Mucosa of descending colon (tissue), 3 donors: ENCODE measurements around the gene CERS6. TPM values are rescaled to one million over a fixed set of nuclear protein-coding genes. Genes with fewer than 3 reads are reported as not detected.

Experiments used
- ATAC-seq: fragments of 200-7000 bp; cut with Tn5 transposase; one replicate; pipeline ENCODE4 v1.9.1; 2020; ENCODE audit warnings: mild to moderate bottlenecking, moderate library complexity
- DNase-seq, 3 donors: peaks; one replicate each; pipeline ENCODE4 v3.0.0-alpha.2; 2020
- H3K36me3 ChIP-seq: fragments of 200-600 bp; one replicate; pipeline ENCODE4 v1.8.0; 2021; ENCODE audit warnings: low read depth, mild to moderate bottlenecking
- H3K4me1 ChIP-seq: fragments of 200-600 bp; one replicate; pipeline ENCODE4 v1.8.0; 2021; ENCODE audit warnings: low read depth, mild to moderate bottlenecking
- H3K4me3 ChIP-seq: fragments of 200-600 bp; one replicate; pipeline ENCODE4 v1.8.0; 2021; ENCODE audit warnings: mild to moderate bottlenecking
- H3K9me3 ChIP-seq: fragments of 200-600 bp; one replicate; pipeline ENCODE4 v1.8.0; 2021; ENCODE audit warnings: mild to moderate bottlenecking
- intact Hi-C, 2 donors: fragments of 100-400 bp; cut with DNase I in 1 of 2; cut with micrococcal nuclease in 1 of 2; formaldehyde crosslinking; loops; one replicate each; pipeline versions ENCODE4 v1.11.0 to v1.11.1; 2022; cut with DNase I, micrococcal nuclease
- total RNA-seq, 3 donors: library from RNA; stranded (reverse); fragmentation: NEBNext Ultra II Directional in 2 of 3; extraction: Animal tissue kit (Norgen Biotek cat#: 25700) in 2 of 3; gene quantifications; one replicate each; pipeline versions ENCODE4 v1.2.1 to v1.2.4, GENCODE V29; 2021 to 2023
- TF ChIP-seq, protein P1 (sequence below): fragments of 200-600 bp; IDR thresholded peaks from one replicate; pipeline ENCODE4 v1.8.0; 2022; ENCODE audit warnings: antibody characterized with exemption, mild to moderate bottlenecking
- donor health status: DM: no; HTN: no; CAD: no; lungs with moderate emphysema.
- donor health status: DM: no; HTN: no; CAD: no.
- donor health status: DM: no; HTN: yes; CAD: no.

Gene CERS6
- total RNA-seq, 3 donors from 2014 or later = 27.4 to 67.2 (median 65.0) TPM

DNA sequence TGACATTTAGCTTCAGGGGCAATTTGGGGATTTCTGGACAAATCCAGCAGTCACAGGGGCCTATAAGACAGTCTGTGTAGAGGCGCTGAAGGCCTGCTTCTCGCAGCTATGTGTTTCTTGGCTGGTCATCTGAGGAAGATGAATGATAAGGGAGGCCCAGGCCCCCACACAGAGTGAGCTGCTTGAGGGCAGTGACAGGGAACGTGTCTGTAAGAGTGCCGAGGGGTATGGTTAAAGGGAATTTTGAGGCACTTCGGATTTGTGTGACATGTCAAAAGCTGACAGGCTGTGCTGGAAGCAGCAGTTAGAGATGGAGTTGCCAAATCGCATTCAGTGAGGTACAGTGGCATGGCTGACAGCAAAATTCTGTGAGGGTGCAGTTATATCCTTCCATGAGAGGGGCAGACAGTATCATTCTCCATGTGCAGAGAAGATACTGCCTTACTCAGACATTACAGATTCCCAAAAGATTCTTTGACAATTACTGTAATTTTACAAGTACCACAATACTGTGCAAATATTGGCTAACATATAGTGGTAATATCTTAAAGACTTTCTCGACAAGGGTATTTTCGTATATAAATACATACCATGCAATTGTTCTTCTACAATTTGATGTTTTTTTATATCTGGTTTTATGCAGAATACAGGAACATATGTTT, 74.0 kb downstream of the CERS6 start:
- intact Hi-C loops = no loop called here
- Histone ChIP-seq H3K4me1 (peaks cover 5% of the 10 kb centered on the region), H3K36me3 (no peaks in the 10 kb centered on the region), H3K9me3 (no peaks in the 10 kb centered on the region), H3K4me3 (no peak overlapping the region)
- ATAC-seq = no peak
- DNase-seq = no peak
- TF ChIP-seq, protein P1, sequence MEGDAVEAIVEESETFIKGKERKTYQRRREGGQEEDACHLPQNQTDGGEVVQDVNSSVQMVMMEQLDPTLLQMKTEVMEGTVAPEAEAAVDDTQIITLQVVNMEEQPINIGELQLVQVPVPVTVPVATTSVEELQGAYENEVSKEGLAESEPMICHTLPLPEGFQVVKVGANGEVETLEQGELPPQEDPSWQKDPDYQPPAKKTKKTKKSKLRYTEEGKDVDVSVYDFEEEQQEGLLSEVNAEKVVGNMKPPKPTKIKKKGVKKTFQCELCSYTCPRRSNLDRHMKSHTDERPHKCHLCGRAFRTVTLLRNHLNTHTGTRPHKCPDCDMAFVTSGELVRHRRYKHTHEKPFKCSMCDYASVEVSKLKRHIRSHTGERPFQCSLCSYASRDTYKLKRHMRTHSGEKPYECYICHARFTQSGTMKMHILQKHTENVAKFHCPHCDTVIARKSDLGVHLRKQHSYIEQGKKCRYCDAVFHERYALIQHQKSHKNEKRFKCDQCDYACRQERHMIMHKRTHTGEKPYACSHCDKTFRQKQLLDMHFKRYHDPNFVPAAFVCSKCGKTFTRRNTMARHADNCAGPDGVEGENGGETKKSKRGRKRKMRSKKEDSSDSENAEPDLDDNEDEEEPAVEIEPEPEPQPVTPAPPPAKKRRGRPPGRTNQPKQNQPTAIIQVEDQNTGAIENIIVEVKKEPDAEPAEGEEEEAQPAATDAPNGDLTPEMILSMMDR = no peak

DNA sequence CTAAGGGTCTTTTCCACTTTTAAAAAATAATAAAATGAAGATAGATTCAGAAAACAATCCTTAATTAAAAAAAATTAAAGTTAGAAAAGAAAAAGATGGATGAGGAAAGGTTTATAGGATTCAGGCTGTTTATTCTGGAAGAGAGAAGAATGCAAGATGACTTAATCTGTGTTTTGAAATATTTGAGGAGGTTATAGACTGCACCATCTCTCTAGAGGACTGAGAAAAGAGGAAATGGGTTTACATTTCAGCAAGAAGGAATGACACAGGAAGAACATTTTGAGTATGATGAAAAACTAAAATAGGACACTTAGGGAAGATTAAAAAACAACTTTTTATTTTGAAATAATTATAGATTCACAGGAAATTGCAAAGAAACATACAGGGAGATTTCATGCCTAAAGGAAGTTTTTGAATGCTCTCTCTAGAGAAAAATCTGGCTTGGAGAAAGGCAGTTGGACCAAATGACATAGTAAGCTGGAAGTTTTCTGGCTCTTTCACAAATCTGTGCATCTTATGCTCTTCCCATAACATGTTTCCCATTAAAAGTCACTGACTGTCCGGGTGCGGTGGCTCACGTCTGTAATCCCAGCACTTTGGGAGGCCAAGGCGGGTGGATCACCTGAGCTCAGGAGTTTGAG, 75.0 kb downstream of the CERS6 start:
- no peak for ATAC-seq

DNA sequence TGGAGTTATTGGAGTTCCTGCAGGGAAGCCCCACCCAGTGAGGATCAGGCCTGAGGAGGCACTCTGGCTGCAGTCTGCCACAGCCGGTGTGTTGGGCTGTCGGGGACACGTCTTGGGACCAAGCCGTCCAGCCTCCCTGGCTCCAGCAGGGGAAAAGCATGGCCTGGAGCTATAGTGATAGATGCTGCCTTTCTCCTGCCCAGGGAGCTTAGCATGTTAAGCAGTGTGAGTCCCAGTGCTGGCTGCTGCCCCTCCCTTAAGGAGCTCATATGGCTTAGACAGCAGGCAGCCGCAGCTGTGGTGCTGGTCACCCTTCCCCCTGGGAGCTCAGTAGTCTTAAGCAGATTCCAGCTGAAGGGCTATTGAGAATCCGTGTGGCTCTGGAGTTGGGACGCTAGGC, 78.9 kb downstream of the CERS6 start:
- intact Hi-C loops = no loop called here
- no peak for DNase-seq
- no peaks in the 10 kb centered on the region for H3K36me3 ChIP-seq
- H3K4me3 ChIP-seq = no peak overlapping the region
- TF ChIP-seq, protein P1 = no peak
- peaks cover 6% of the 10 kb centered on the region for H3K9me3 ChIP-seq
- no peak for ATAC-seq
- H3K4me1 ChIP-seq = no peaks in the 10 kb centered on the region

More for the DNA sequence above, 75.0 kb downstream of the CERS6 start:
- no peaks in the 10 kb centered on the region for H3K36me3 ChIP-seq
- DNase-seq = no peak
- H3K4me3 ChIP-seq = no peak overlapping the region
- H3K4me1 ChIP-seq = peaks cover 3% of the 10 kb centered on the region
- TF ChIP-seq, protein P1 = no peak
- intact Hi-C loops = no loop called here
- no peaks in the 10 kb centered on the region for H3K9me3 ChIP-seq

DNA sequence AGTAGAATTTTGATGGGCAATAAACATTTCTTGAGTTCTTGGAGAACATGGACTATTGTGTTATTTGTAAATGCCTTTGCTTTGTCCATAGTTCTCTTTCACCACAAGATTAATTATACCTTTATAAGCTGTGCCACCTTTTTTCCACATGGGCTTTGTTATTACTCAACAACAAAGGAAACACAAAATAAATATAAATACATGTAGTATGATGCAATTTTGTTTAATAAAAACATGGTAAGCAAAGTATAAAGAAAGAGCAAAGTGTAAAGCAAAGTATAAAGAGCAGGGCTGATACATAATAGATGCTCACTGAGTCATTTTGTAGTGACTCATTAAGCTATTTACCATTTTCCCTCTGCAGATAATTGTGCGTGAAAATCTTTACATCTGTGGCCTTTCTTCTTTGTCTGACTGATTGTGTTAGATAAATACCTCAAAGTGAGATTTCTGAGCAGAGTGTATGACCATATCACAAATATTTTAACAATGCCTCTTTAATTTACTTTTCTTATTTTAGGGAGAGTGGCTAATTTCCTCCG, 80.9 kb downstream of the CERS6 start:
- DNase-seq (no peak), ATAC-seq (peak; percentile 65)
- TF ChIP-seq, protein P1 = no peak
- intact Hi-C loops = no loop called here
- peaks cover 12% of the 10 kb centered on the region for H3K9me3 ChIP-seq
- H3K4me1 ChIP-seq = peaks cover 2% of the 10 kb centered on the region
- H3K4me3 ChIP-seq = no peak overlapping the region
- no peaks in the 10 kb centered on the region for H3K36me3 ChIP-seq

DNA sequence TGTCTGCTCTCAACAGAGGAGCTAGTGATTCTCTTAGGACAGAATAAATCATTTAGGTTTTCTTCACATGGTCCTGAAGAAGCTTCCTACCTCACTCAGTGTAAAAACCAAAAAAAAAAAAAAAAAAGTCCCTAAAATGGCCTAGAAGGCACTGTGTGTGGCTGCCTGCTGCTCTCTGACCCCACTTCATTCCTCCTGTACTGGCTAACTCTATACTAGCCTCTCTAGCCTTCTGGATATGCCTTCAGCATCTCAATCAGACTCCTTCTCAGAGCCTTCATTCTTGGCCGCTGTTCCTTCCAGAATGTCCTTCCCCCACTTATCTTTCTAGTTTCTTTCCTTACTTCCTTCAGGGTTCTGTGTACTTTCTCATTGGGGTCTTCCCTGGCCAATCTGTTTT, 82.1 kb downstream of the CERS6 start:
- TF ChIP-seq, protein P1 = no peak
- Histone ChIP-seq H3K9me3 (peaks cover 12% of the 10 kb centered on the region), H3K4me1 (peaks cover 9% of the 10 kb centered on the region), H3K4me3 (no peak overlapping the region), H3K36me3 (no peaks in the 10 kb centered on the region)
- intact Hi-C loops = no loop called here
- DNase-seq (no peak), ATAC-seq (peak; percentile 5)
